ENCODE results near the gene EYA2.

EYA2 gene

GRCh38 chr20:46900826-46901225 lies 6.2 kb downstream of the EYA2 start:
- in situ Hi-C loops (cut with MboI; ENCODE audit: low sequenced_read_pairs, unreplicated experiment) = no loop called here

DNA sequence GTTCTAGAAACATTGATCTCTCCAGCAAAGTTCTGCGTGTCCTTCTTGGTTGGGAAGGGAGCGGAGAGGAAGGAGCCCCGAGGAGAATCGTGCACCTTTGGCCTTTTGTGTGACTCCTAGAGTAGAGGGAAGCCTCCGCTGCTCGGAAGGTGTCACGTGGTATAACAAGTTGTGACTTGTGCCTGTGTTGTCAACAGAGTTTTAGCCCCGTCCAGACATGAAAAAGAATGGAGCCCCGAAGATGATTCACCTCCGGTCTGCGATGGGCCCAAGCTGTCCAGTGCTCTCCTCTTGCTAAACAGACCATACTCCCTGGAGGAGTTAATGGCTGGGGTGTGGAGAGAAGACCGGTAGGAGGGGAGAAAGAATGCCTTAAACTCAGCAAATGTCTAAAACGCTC lies 7.0 kb downstream of the EYA2 start:
- in situ Hi-C loops (cut with MboI; ENCODE audit: low sequenced_read_pairs, unreplicated experiment) = no loop called here
- TF ChIP-seq CTCF (IDR thresholded peaks at IDR 0.05; ENCODE audit: borderline replicate concordance, control extremely low read depth, extremely low read depth, insufficient read depth, missing control alignments) = no peak
- DNase-seq (ENCODE audit: low spot score) = no peak

More at GRCh38 chr20:46900826-46901225, 6.2 kb downstream of the EYA2 start:
- no peak for DNase-seq (ENCODE audit: low spot score)
- no peak for TF ChIP-seq CTCF (IDR thresholded peaks at IDR 0.05; ENCODE audit: borderline replicate concordance, control extremely low read depth, extremely low read depth, insufficient read depth, missing control alignments)

- in situ Hi-C loops (cut with MboI; ENCODE audit: low sequenced_read_pairs, unreplicated experiment) = no loop called here
- TF ChIP-seq CTCF (IDR thresholded peaks at IDR 0.05; ENCODE audit: borderline replicate concordance, control extremely low read depth, extremely low read depth, insufficient read depth, missing control alignments) = no peak
- DNase-seq (ENCODE audit: low spot score) = no peak
Observed at GRCh38 chr20:46903256-46903655, 8.6 kb downstream of the EYA2 start.

DNA sequence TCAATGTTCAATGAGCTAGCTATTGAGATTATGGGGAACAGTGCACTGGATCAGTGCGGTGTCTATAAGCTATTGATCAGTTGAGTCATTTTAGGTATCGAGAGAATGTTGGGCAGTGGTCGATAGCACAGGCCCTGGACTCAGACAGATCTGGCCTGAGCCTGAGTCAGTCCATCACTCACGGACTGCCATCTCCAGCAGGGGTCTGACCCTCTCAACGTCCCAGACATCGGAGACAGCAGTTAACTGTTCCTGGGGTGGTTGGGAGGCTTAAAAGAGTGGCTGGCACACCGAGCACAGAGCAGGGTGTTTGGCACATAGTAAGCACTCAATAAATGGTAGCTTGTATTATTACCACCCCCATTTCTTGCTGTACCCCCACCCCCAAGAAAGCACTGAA lies 9.3 kb downstream of the EYA2 start:
- no peak for DNase-seq (ENCODE audit: low spot score)
- in situ Hi-C loops (cut with MboI; ENCODE audit: low sequenced_read_pairs, unreplicated experiment) = no loop called here
- TF ChIP-seq CTCF (IDR thresholded peaks at IDR 0.05; ENCODE audit: borderline replicate concordance, control extremely low read depth, extremely low read depth, insufficient read depth, missing control alignments) = no peak

- DNase-seq (ENCODE audit: low spot score) = no peak
- in situ Hi-C loops (cut with MboI; ENCODE audit: low sequenced_read_pairs, unreplicated experiment) = no loop called here
- no peak for TF ChIP-seq CTCF (IDR thresholded peaks at IDR 0.05; ENCODE audit: borderline replicate concordance, control extremely low read depth, extremely low read depth, insufficient read depth, missing control alignments)
Observed at GRCh38 chr20:46905364-46906125, 10.9 kb downstream of the EYA2 start.

DNA sequence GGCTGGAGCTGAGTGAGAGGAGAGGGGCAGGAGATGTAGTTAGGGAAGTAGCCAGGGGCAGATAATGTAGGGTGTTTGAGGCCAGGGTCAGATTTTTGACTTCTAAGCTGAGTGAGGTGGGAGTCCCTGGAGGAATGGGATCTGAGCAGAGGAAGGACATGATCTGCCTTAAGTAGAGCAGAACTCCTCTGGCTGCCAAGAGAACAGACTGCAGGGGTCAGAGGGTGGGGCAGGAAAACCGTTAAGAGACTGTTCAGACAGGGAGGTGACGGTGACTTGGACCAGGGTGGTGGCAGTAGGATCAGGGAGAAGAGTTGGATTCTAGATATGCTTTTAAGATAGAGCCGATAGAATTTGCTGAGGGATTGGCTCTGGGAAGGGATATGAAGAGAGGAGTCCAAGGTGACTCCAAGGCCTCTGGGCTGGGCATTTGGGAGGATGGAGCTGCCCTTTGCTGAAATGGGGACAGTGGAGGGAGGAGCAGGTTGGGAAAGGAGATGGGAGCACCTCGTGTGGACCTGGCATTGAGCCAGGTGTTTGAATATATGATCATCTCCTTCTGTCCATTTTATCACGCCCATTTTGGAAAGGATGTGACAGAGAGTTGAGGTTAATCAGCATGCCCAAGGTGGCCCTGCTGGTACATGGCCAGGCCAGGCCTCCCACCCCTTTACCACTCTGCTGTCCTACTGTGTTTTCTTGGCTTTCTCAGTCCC lies 18.8 kb downstream of the EYA2 start:
- DNase-seq (ENCODE audit: low spot score) = no peak
- in situ Hi-C loops (cut with MboI; ENCODE audit: low sequenced_read_pairs, unreplicated experiment) = no loop called here
- TF ChIP-seq CTCF (IDR thresholded peaks at IDR 0.05; ENCODE audit: borderline replicate concordance, control extremely low read depth, extremely low read depth, insufficient read depth, missing control alignments) = no peak

All from GM13976 (cell line).